A673 (cell line): ENCODE measurements around the gene KCTD4. TPM values are rescaled to one million over a fixed set of nuclear protein-coding genes. Genes with fewer than 3 reads are reported as not detected.
A peak's percentile ranks its signal among the peaks of the same experiment; 100 is the strongest.

Source experiments
- BruUV-seq: library from RNA; stranded (reverse); fragments of 400-500 nt; replicated peaks from 2 replicates; lab custom pipeline; 2021; lab: Mats Ljungman, UMichigan
- CTCF ChIA-PET: fragments of 300-600 bp; sonication (Branson Sonifier 250); formaldehyde crosslinking; loops from one replicate; lab custom pipeline; 2022; ENCODE audit warnings: antibody characterized with exemption; lab: Charles Lee
- POLR2A ChIA-PET: fragments of 300-600 bp; sonication (Branson Sonifier 250); formaldehyde crosslinking; loops from one replicate; lab custom pipeline; 2022; ENCODE audit warnings: antibody characterized with exemption; ENCODE audit not compliant: low non-redundant PET; lab: Charles Lee
- DNase-seq: peaks from one replicate; pipeline ENCODE4 v3.0.0-alpha.2; 2015; ENCODE audit warnings: low spot score
- H3K27ac ChIP-seq: fragments of 200-600 bp; sonication (generic); 2 replicates; pipeline ENCODE4 v1.5.1; 2016; ENCODE audit warnings: mixed run types, low read depth, mild to moderate bottlenecking, mixed read lengths, antibody characterized with exemption, low read length; ENCODE audit not compliant: poor library complexity, severe bottlenecking
- H3K27me3 ChIP-seq: fragments of 200-600 bp; sonication (generic); replicated peaks from 2 replicates; pipeline ENCODE4 v1.6.1; 2017; ENCODE audit warnings: mixed run types, low read depth, mild to moderate bottlenecking, mixed read lengths, antibody characterized with exemption, low read length; ENCODE audit not compliant: insufficient read depth, poor library complexity
- H3K36me3 ChIP-seq: fragments of 200-600 bp; sonication (generic); 2 replicates; pipeline ENCODE4 v1.6.1; 2016; ENCODE audit warnings: mixed run types, mild to moderate bottlenecking, mixed read lengths, antibody characterized with exemption, low read length; ENCODE audit not compliant: insufficient read depth, poor library complexity, severe bottlenecking
- H3K4me1 ChIP-seq: fragments of 200-600 bp; sonication (generic); 2 replicates; pipeline ENCODE4 v1.6.1; 2017; ENCODE audit warnings: mixed run types, mild to moderate bottlenecking, mixed read lengths, antibody characterized with exemption, low read length; ENCODE audit not compliant: insufficient read depth, poor library complexity, severe bottlenecking
- H3K4me3 ChIP-seq: fragments of 200-600 bp; sonication (generic); 2 replicates; pipeline ENCODE4 v1.5.1; 2016; ENCODE audit warnings: low read depth, mixed run types, mild to moderate bottlenecking, mixed read lengths, low read length; ENCODE audit not compliant: poor library complexity, severe bottlenecking
- H3K9me3 ChIP-seq: fragments of 200-600 bp; sonication (generic); 2 replicates; pipeline ENCODE4 v1.6.1; 2016; ENCODE audit warnings: mixed run types, low read depth, mild to moderate bottlenecking, mixed read lengths, antibody characterized with exemption, low read length; ENCODE audit not compliant: poor library complexity, severe bottlenecking
- EZH2 ChIP-seq: fragments of 200-600 bp; sonication (generic); IDR thresholded peaks from 2 replicates; pipeline ENCODE4 v1.6.1; 2017; ENCODE audit warnings: borderline replicate concordance, low read depth, mild to moderate bottlenecking, mixed read lengths, antibody characterized with exemption, low read length; ENCODE audit not compliant: poor library complexity, severe bottlenecking
- intact Hi-C: fragments of 100-400 bp; cut with micrococcal nuclease; formaldehyde crosslinking; loops from one replicate; pipeline ENCODE4 v1.10.0; 2022; ENCODE audit not compliant: unreplicated experiment
- total RNA-seq: library from RNA; stranded (reverse); gene quantifications from 2 replicates; pipeline ENCODE4 v1.2.3, GENCODE V29; 2021
- TF ChIP-seq, protein P1 (sequence below): fragments of 300-800, 200-600 bp; sonication (generic); conservative IDR thresholded peaks from 2 replicates; pipeline ENCODE4 v1.5.1; 2017; ENCODE audit warnings: low read depth, mild to moderate bottlenecking, antibody characterized with exemption, low read length, moderate library complexity, mixed read lengths

Gene KCTD4
- total RNA-seq, 1 experiment from 2014 or later: not detected

DNA sequence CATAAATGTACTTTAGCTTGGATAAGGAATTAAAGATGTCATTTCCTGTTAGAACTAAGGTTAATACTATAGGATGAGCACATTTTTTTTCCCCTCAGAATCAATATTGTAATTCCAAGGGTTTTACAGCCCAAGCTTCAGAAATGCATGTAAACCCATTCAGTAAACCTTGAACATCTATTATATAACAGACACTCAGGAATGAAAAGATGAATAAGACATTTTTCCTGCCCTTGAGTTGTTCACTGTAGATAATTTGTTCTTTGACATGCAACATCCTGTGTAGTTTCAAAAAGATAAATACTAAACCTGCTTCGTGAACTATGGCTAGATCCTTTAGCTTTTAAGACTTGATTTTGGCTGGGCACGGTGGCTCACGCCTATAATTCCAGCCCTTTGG lies 21.7 kb upstream of the KCTD4 start:
- H3K4me3 ChIP-seq: no peak overlapping the region
- BruUV-seq: no TSS peak
- CTCF ChIA-PET: no interaction called here
- H3K4me1 ChIP-seq: peaks cover 41% of the 10 kb centered on the region
- POLR2A ChIA-PET: no interaction called here
- H3K27ac ChIP-seq: no peak overlapping the region
- no peaks in the 10 kb centered on the region for H3K9me3 ChIP-seq
- intact Hi-C loops: no loop called here
- H3K27me3 ChIP-seq: no peaks in the 10 kb centered on the region
- no peaks in the 10 kb centered on the region for H3K36me3 ChIP-seq
- no peak for DNase-seq
- TF ChIP-seq EZH2: no peak
- TF ChIP-seq, protein P1, sequence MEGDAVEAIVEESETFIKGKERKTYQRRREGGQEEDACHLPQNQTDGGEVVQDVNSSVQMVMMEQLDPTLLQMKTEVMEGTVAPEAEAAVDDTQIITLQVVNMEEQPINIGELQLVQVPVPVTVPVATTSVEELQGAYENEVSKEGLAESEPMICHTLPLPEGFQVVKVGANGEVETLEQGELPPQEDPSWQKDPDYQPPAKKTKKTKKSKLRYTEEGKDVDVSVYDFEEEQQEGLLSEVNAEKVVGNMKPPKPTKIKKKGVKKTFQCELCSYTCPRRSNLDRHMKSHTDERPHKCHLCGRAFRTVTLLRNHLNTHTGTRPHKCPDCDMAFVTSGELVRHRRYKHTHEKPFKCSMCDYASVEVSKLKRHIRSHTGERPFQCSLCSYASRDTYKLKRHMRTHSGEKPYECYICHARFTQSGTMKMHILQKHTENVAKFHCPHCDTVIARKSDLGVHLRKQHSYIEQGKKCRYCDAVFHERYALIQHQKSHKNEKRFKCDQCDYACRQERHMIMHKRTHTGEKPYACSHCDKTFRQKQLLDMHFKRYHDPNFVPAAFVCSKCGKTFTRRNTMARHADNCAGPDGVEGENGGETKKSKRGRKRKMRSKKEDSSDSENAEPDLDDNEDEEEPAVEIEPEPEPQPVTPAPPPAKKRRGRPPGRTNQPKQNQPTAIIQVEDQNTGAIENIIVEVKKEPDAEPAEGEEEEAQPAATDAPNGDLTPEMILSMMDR: no peak

- Histone ChIP-seq H3K27me3 (no peaks in the 10 kb centered on the region), H3K36me3 (no peaks in the 10 kb centered on the region), H3K9me3 (no peaks in the 10 kb centered on the region), H3K27ac (no peak overlapping the region), H3K4me3 (no peak overlapping the region), H3K4me1 (peaks cover 36% of the 10 kb centered on the region)
- no TSS peak for BruUV-seq
- intact Hi-C loops: no loop called here
- TF ChIP-seq EZH2: no peak
- TF ChIP-seq, protein P1: no peak
- ChIA-PET CTCF (no interaction called here), POLR2A (no interaction called here)
- DNase-seq: no peak
These were observed 19.6 kb upstream of the KCTD4 start for GRCh38 chr13:45220403-45220802.

GRCh38 chr13:45219938-45220375 lies 19.1 kb upstream of the KCTD4 start:
- Histone ChIP-seq H3K4me3 (no peak overlapping the region), H3K36me3 (no peaks in the 10 kb centered on the region), H3K27ac (no peak overlapping the region), H3K27me3 (no peaks in the 10 kb centered on the region), H3K9me3 (no peaks in the 10 kb centered on the region), H3K4me1 (peaks cover 36% of the 10 kb centered on the region)
- CTCF ChIA-PET: no interaction called here
- TF ChIP-seq, protein P1: no peak
- no peak for TF ChIP-seq EZH2
- peak; percentile 31 for DNase-seq
- no TSS peak for BruUV-seq
- POLR2A ChIA-PET: no interaction called here
- intact Hi-C loops: no loop called here
